H9 (cell line): ENCODE measurements around the gene ANKS1B. TPM values are rescaled to one million over a fixed set of nuclear protein-coding genes. Genes with fewer than 3 reads are reported as not detected.

Experiments used
- DNase-seq: peaks from one replicate; pipeline ENCODE4 v3.0.0-alpha.2; 2017
- H2AFZ ChIP-seq: one replicate; pipeline ENCODE4 v1.6.1; 2013; ENCODE audit warnings: mild to moderate bottlenecking, low read length, control low read depth, moderate library complexity
- H2AK5ac ChIP-seq: 2 replicates; pipeline ENCODE4 v1.6.1; 2013; ENCODE audit warnings: low read length, control low read depth, mixed read lengths; ENCODE audit not compliant: insufficient read length
- H2BK120ac ChIP-seq: one replicate; pipeline ENCODE4 v1.6.1; 2013; ENCODE audit warnings: low read depth, mild to moderate bottlenecking, low read length, control low read depth, inconsistent platforms; ENCODE audit not compliant: poor library complexity, severe bottlenecking
- H2BK12ac ChIP-seq: 2 replicates; pipeline ENCODE4 v1.6.1; 2013; ENCODE audit warnings: low read length, control low read depth, mixed read lengths, low read depth; ENCODE audit not compliant: insufficient read length
- H2BK15ac ChIP-seq: 2 replicates; pipeline ENCODE4 v1.6.1; 2013; ENCODE audit warnings: low read depth, low read length, control low read depth
- H2BK20ac ChIP-seq: one replicate; pipeline ENCODE4 v1.6.1; 2013; ENCODE audit warnings: low read depth, mild to moderate bottlenecking, low read length, control low read depth, inconsistent platforms; ENCODE audit not compliant: poor library complexity, severe bottlenecking
- H2BK5ac ChIP-seq: 2 replicates; pipeline ENCODE4 v1.6.1; 2013; ENCODE audit warnings: low read length, control low read depth, mixed read lengths; ENCODE audit not compliant: insufficient read length
- H3K14ac ChIP-seq: 2 replicates; pipeline ENCODE4 v1.6.1; 2013; ENCODE audit warnings: low read length, control low read depth; ENCODE audit not compliant: insufficient read depth
- H3K18ac ChIP-seq: 2 replicates; pipeline ENCODE4 v1.6.1; 2013; ENCODE audit warnings: low read depth, mild to moderate bottlenecking, mixed read lengths, low read length, control low read depth; ENCODE audit not compliant: insufficient read length
- H3K23ac ChIP-seq: 2 replicates; pipeline ENCODE4 v1.6.1; 2013; ENCODE audit warnings: low read length, control low read depth, mixed read lengths, low read depth; ENCODE audit not compliant: insufficient read length
- H3K23me2 ChIP-seq: 2 replicates; pipeline ENCODE4 v1.6.1; 2013; ENCODE audit warnings: low read depth, mild to moderate bottlenecking, mixed read lengths, low read length, control low read depth; ENCODE audit not compliant: insufficient read length, poor library complexity, severe bottlenecking
- H3K27ac ChIP-seq: 2 replicates; pipeline ENCODE4 v1.5.1; 2013; ENCODE audit warnings: low read length, control low read depth, mixed read lengths, low read depth; ENCODE audit not compliant: insufficient read length
- H3K27me3 ChIP-seq: 2 replicates; pipeline ENCODE4 v1.6.1; 2013; ENCODE audit warnings: low read length, control low read depth, inconsistent platforms; ENCODE audit not compliant: insufficient read depth
- H3K4ac ChIP-seq: 2 replicates; pipeline ENCODE4 v1.6.1; 2013; ENCODE audit warnings: low read depth, mild to moderate bottlenecking, control low read depth, inconsistent platforms, low read length, moderate library complexity
- H3K4me1 ChIP-seq: 2 replicates; pipeline ENCODE4 v1.6.1; 2013; ENCODE audit warnings: low read length, control low read depth, inconsistent platforms; ENCODE audit not compliant: insufficient read depth
- H3K4me2 ChIP-seq: 2 replicates; pipeline ENCODE4 v1.6.1; 2013; ENCODE audit warnings: low read length, control low read depth, mixed read lengths; ENCODE audit not compliant: insufficient read length, insufficient read depth
- H3K56ac ChIP-seq: 2 replicates; pipeline ENCODE4 v1.6.1; 2013; ENCODE audit warnings: low read depth, mild to moderate bottlenecking, mixed read lengths, low read length, control low read depth; ENCODE audit not compliant: insufficient read length
- H3K79me1 ChIP-seq: 2 replicates; pipeline ENCODE4 v1.6.1; 2013; ENCODE audit warnings: low read depth, mild to moderate bottlenecking, moderate library complexity, low read length, control low read depth, inconsistent platforms; ENCODE audit not compliant: insufficient read depth, poor library complexity, severe bottlenecking
- H3K79me2 ChIP-seq: 2 replicates; pipeline ENCODE4 v1.6.1; 2013; ENCODE audit warnings: low read length, control low read depth, inconsistent platforms; ENCODE audit not compliant: insufficient read depth
- H3K9ac ChIP-seq: 2 replicates; pipeline ENCODE4 v1.6.1; 2013; ENCODE audit warnings: low read length, control low read depth, mixed read lengths; ENCODE audit not compliant: insufficient read length; ENCODE audit errors: extremely low read depth
- H3K9me3 ChIP-seq: one replicate; pipeline ENCODE4 v1.6.1; 2013; ENCODE audit warnings: low read depth, low read length, inconsistent platforms; ENCODE audit not compliant: control insufficient read depth
- H3T11ph ChIP-seq: one replicate; pipeline ENCODE4 v1.6.1; 2013; ENCODE audit warnings: mild to moderate bottlenecking, low read length, control low read depth, inconsistent platforms
- H4K20me1 ChIP-seq: one replicate; pipeline ENCODE4 v1.6.1; 2013; ENCODE audit not compliant: control insufficient read depth, insufficient read length, insufficient read depth
- H4K5ac ChIP-seq: 2 replicates; pipeline ENCODE4 v1.6.1; 2013; ENCODE audit warnings: low read depth, mild to moderate bottlenecking, mixed read lengths, low read length, control low read depth; ENCODE audit not compliant: insufficient read length
- H4K8ac ChIP-seq: replicated peaks from 2 replicates; pipeline ENCODE4 v1.6.1; 2013; ENCODE audit warnings: low read length, control low read depth, mixed read lengths, low read depth; ENCODE audit not compliant: insufficient read length
- H4K91ac ChIP-seq: 2 replicates; pipeline ENCODE4 v1.6.1; 2013; ENCODE audit warnings: low read depth, mild to moderate bottlenecking, moderate library complexity, mixed read lengths, low read length, control low read depth; ENCODE audit not compliant: insufficient read length
- H3K27ac Mint-ChIP-seq, 3 experiments: 2 replicates in 2 of 3; 3 replicates in 1 of 3; pipeline ENCODE4 v1.8.0; 2020 to 2021; ENCODE audit warnings: mixed read lengths in 3 of 3, mild to moderate bottlenecking in 1 of 3, moderate library complexity in 1 of 3
- H3K27me3 Mint-ChIP-seq: 2 replicates; pipeline ENCODE4 v1.8.0; 2021; ENCODE audit warnings: low read depth, mild to moderate bottlenecking, moderate library complexity, mixed read lengths
- H3K36me3 Mint-ChIP-seq, 3 experiments: 2 replicates in 2 of 3; 3 replicates in 1 of 3; pipeline ENCODE4 v1.8.0; 2020 to 2021; ENCODE audit warnings: low read depth in 3 of 3, mixed read lengths in 3 of 3; ENCODE audit not compliant: insufficient read depth in 1 of 3
- H3K4me1 Mint-ChIP-seq, 2 experiments: 2 replicates each; pipeline ENCODE4 v1.8.0; 2020; ENCODE audit warnings: mixed read lengths in 2 of 2
- H3K4me3 Mint-ChIP-seq, 2 experiments: 2 replicates in 1 of 2; 3 replicates in 1 of 2; pipeline ENCODE4 v1.8.0; 2020 to 2021; ENCODE audit warnings: mild to moderate bottlenecking in 2 of 2, mixed read lengths in 2 of 2, moderate library complexity in 1 of 2
- H3K9me3 Mint-ChIP-seq, 2 experiments: 2 replicates in 1 of 2; 3 replicates in 1 of 2; pipeline ENCODE4 v1.8.0; 2020; ENCODE audit warnings: mild to moderate bottlenecking in 2 of 2, mixed read lengths in 2 of 2, moderate library complexity in 1 of 2
- CTCF ChIP-seq: fragments of 200-600 bp; sonication (generic); conservative IDR thresholded peaks from 3 replicates; pipeline ENCODE4 v1.8.0; 2021; ENCODE audit warnings: antibody characterized with exemption, mild to moderate bottlenecking
- WGBS: extraction: QIAGEN DNeasy Blood & Tissue Kit; methylation state at CpG from one replicate; pipeline ENCODE4 v1.1.7; 2013; ENCODE audit warnings: missing lambda C conversion rate, low lambda C conversion rate, mixed read lengths; ENCODE audit not compliant: insufficient read length; ENCODE audit errors: extremely low coverage; 5-methylcytosine and 5-hydroxymethylcytosine counted together
- total RNA-seq: library from RNA; stranded (reverse); gene quantifications from 2 replicates; pipeline ENCODE4 v1.2.1, GENCODE V29; 2021

Gene ANKS1B
- total RNA-seq, 1 experiment from 2014 or later, result 4.1 TPM

- H3K23me2 ChIP-seq, result no peaks in the 10 kb centered on the region
- no peak overlapping the region for H2BK20ac ChIP-seq
- no peak overlapping the region for H3K4ac ChIP-seq
- H3K9me3 ChIP-seq, result no peaks in the 10 kb centered on the region
- no peaks in the 10 kb centered on the region for H3K4me1 Mint-ChIP-seq
- H2BK12ac ChIP-seq, result no peak overlapping the region
- no peak overlapping the region for H2BK15ac ChIP-seq
- no peak overlapping the region for H3K9ac ChIP-seq
- H2BK120ac ChIP-seq, result no peak overlapping the region
- H3K23ac ChIP-seq, result no peak overlapping the region
- no peak overlapping the region for H4K8ac ChIP-seq
- H3K56ac ChIP-seq, result no peak overlapping the region
- H3K36me3 Mint-ChIP-seq, result 0 out of 7 replicates have a peak, but pooled peaks cover 0 to 5% (median 0%) of the 10 kb centered on the region in 3 experiments
- no peak overlapping the region for H3K27ac ChIP-seq
- no peak overlapping the region for H4K5ac ChIP-seq
- no peak overlapping the region for H3K18ac ChIP-seq
- no peak overlapping the region for H3K4me2 ChIP-seq
- no peaks in the 10 kb centered on the region for H3K9me3 Mint-ChIP-seq
- no peak overlapping the region for H3T11ph ChIP-seq
- DNase-seq, result no peak
- H3K79me1 ChIP-seq, result no peaks in the 10 kb centered on the region
- no peak overlapping the region for H3K4me3 Mint-ChIP-seq
- no peaks in the 10 kb centered on the region for H4K20me1 ChIP-seq
- H4K91ac ChIP-seq, result no peak overlapping the region
- TF ChIP-seq CTCF, result no peak
- no peak overlapping the region for H2AFZ ChIP-seq
- H3K14ac ChIP-seq, result no peak overlapping the region
- H3K27me3 ChIP-seq, result no peaks in the 10 kb centered on the region
- WGBS, result no CpG with 5 or more reads among the region's 2 CpGs
- H2AK5ac ChIP-seq, result no peak overlapping the region
- no peak overlapping the region for H2BK5ac ChIP-seq
- H3K79me2 ChIP-seq, result no peaks in the 10 kb centered on the region
- H3K4me1 ChIP-seq, result no peaks in the 10 kb centered on the region; the same call in 1 of the 2 replicates
- no peaks in the 10 kb centered on the region for H3K27me3 Mint-ChIP-seq
- no peak overlapping the region for H3K27ac Mint-ChIP-seq
Measured at GRCh38 chr12:99707883-99708282, 276.9 kb downstream of the ANKS1B start.
